Measurements from ENCODE around the gene ENPEP.

ENPEP gene

GRCh38 chr4:110613745-110614144 lies 137.8 kb downstream of the ENPEP start:
- H3K27me3 Mint-ChIP-seq: peaks cover 71 to 91% of the 10 kb centered on the region in 2 donors
- H3K36me3 Mint-ChIP-seq: peaks cover 4 to 5% of the 10 kb centered on the region in 2 donors
- peaks cover 10 to 31% of the 10 kb centered on the region in 2 donors for H3K4me1 Mint-ChIP-seq
- no peak overlapping the region for H3K27ac Mint-ChIP-seq
- DNase-seq (no peak), ATAC-seq (replicated peaks) (no peak)
- peaks cover 3 to 6% of the 10 kb centered on the region in 2 donors for H3K9me3 Mint-ChIP-seq
- H3K4me3 Mint-ChIP-seq: no peak overlapping the region

GRCh38 chr4:110614173-110614963 lies 138.4 kb downstream of the ENPEP start:
- DNase-seq: no peak
- Mint-ChIP-seq H3K27ac (no peak overlapping the region), H3K4me1 (peaks cover 13 to 36% of the 10 kb centered on the region in 2 donors), H3K27me3 (peaks cover 71 to 91% of the 10 kb centered on the region in 2 donors), H3K4me3 (no peak overlapping the region), H3K36me3 (peaks cover 4 to 5% of the 10 kb centered on the region in 2 donors), H3K9me3 (peaks cover 4 to 6% of the 10 kb centered on the region in 2 donors)
- no peak for ATAC-seq (replicated peaks)
